GM23338 (cell line): Measurements from ENCODE around the gene SLC12A7. TPM values are rescaled to one million over a fixed set of nuclear protein-coding genes. Genes with fewer than 3 reads are reported as not detected.

Source experiments
- ATAC-seq: fragments of 200-7000 bp; cut with Tn5 transposase; 3 replicates; pipeline ENCODE4 v1.9.1; 2020
- DNase-seq: peaks from one replicate; pipeline ENCODE4 v3.0.0-alpha.2; 2015; ENCODE audit warnings: low spot score
- H2AFZ ChIP-seq: fragments of 200-600 bp; sonication (generic); 2 replicates; pipeline ENCODE4 v1.8.0; 2016; ENCODE audit warnings: antibody characterized with exemption, mild to moderate bottlenecking, moderate library complexity
- H3F3A ChIP-seq: fragments of 200-600 bp; sonication (generic); replicated peaks from 2 replicates; pipeline ENCODE4 v1.8.0; 2017; ENCODE audit warnings: antibody characterized with exemption, mixed run types, low read depth
- H3K27ac ChIP-seq: fragments of 200-600 bp; sonication (generic); 2 replicates; pipeline ENCODE4 v1.6.1; 2016; ENCODE audit warnings: low read depth
- H3K27me3 ChIP-seq: fragments of 200-600 bp; sonication (generic); 2 replicates; pipeline ENCODE4 v1.8.0; 2016; ENCODE audit warnings: mild to moderate bottlenecking, mixed run types, moderate library complexity; ENCODE audit not compliant: insufficient read depth
- H3K36me3 ChIP-seq: fragments of 200-600 bp; sonication (generic); 2 replicates; pipeline ENCODE4 v1.8.0; 2016; ENCODE audit warnings: mild to moderate bottlenecking; ENCODE audit not compliant: insufficient read depth
- H3K4me1 ChIP-seq: fragments of 200-600 bp; sonication (generic); 2 replicates; pipeline ENCODE4 v1.8.0; 2016; ENCODE audit warnings: mild to moderate bottlenecking, moderate library complexity; ENCODE audit not compliant: insufficient read depth
- H3K4me2 ChIP-seq: fragments of 200-600 bp; sonication (generic); 2 replicates; pipeline ENCODE4 v1.7.1; 2017; ENCODE audit warnings: mixed run types
- H3K4me3 ChIP-seq: fragments of 200-600 bp; sonication (generic); 2 replicates; pipeline ENCODE4 v1.6.1; 2016; ENCODE audit warnings: mixed run types
- H3K79me2 ChIP-seq: fragments of 200-600 bp; sonication (generic); replicated peaks from 2 replicates; pipeline ENCODE4 v1.8.0; 2017; ENCODE audit warnings: mild to moderate bottlenecking; ENCODE audit not compliant: insufficient read depth
- H3K9me2 ChIP-seq: fragments of 200-600 bp; sonication (generic); 2 replicates; pipeline ENCODE4 v1.8.0; 2017; ENCODE audit not compliant: insufficient read depth
- H4K20me1 ChIP-seq: fragments of 200-600 bp; sonication (generic); replicated peaks from 2 replicates; pipeline ENCODE4 v1.8.0; 2017; ENCODE audit warnings: mild to moderate bottlenecking; ENCODE audit not compliant: insufficient read depth
- H3K27ac Mint-ChIP-seq: 2 replicates; pipeline ENCODE4 v1.8.0; 2020; ENCODE audit warnings: inconsistent platforms, mild to moderate bottlenecking, moderate library complexity, mixed read lengths
- H3K27me3 Mint-ChIP-seq: 3 replicates; pipeline ENCODE4 v1.8.0; 2022; ENCODE audit warnings: low read depth, mild to moderate bottlenecking, moderate library complexity, mixed read lengths, inconsistent platforms; ENCODE audit not compliant: insufficient read depth, poor library complexity
- H3K36me3 Mint-ChIP-seq: 3 replicates; pipeline ENCODE4 v1.8.0; 2021; ENCODE audit warnings: low read depth, mild to moderate bottlenecking, inconsistent platforms, moderate library complexity, mixed read lengths
- H3K4me1 Mint-ChIP-seq: 3 replicates; pipeline ENCODE4 v1.8.0; 2020; ENCODE audit warnings: mild to moderate bottlenecking, inconsistent platforms, mixed read lengths
- H3K4me3 Mint-ChIP-seq: 3 replicates; pipeline ENCODE4 v1.8.0; 2021; ENCODE audit warnings: moderate library complexity, mild to moderate bottlenecking, inconsistent platforms, mixed read lengths
- H3K9me3 Mint-ChIP-seq: 3 replicates; pipeline ENCODE4 v1.8.0; 2020; ENCODE audit warnings: moderate library complexity, mild to moderate bottlenecking, inconsistent platforms, mixed read lengths
- EZH2 ChIP-seq: fragments of 200-600 bp; sonication (generic); IDR thresholded peaks from one replicate; pipeline ENCODE4 v1.8.0; 2017; ENCODE audit warnings: antibody characterized with exemption, mild to moderate bottlenecking, low read depth; ENCODE audit not compliant: unreplicated experiment
- EZH2phosphoT487 ChIP-seq: fragments of 200-600 bp; sonication (generic); IDR thresholded peaks from one replicate; pipeline ENCODE4 v1.8.1; 2018; ENCODE audit warnings: antibody characterized with exemption; ENCODE audit not compliant: unreplicated experiment
- NANOG ChIP-seq: IDR thresholded peaks from 2 replicates; pipeline ENCODE4 v1.6.1; 2016; ENCODE audit warnings: antibody characterized with exemption, borderline replicate concordance
- POLR2AphosphoS5 ChIP-seq: IDR thresholded peaks from 2 replicates; pipeline ENCODE4 v1.6.1; 2016; ENCODE audit warnings: antibody characterized with exemption, low read depth
- STAT1 ChIP-seq: IDR thresholded peaks from one replicate; pipeline ENCODE4 v1.6.1; 2016; ENCODE audit warnings: antibody characterized with exemption; ENCODE audit not compliant: unreplicated experiment
- ZNF331 ChIP-seq: fragments of 250-450 bp; sonication (Bioruptor Pico); IDR thresholded peaks from 2 replicates; pipeline ENCODE4 v1.5.0; 2020; ENCODE audit warnings: low read depth, mild to moderate bottlenecking, moderate library complexity
- polyA plus RNA-seq: library from polyadenylated mRNA; unstranded; fragments of >200 nt; fragmentation: Nextera tagmentation; extraction: Ambion mirVana; gene quantifications from 2 replicates; pipeline ENCODE4 v1.2.1, GENCODE V29; 2016
- total RNA-seq: library from RNA; depleted of rRNA; stranded (reverse); fragments of >200 nt; shearing (Covaris generic); gene quantifications from 2 replicates; pipeline ENCODE4 v1.2.3, GENCODE V29; 2014
- TF ChIP-seq, protein P1 (sequence below), 2 experiments: fragments of 200-600 bp in 1 of 2; sonication (generic) in 1 of 2; conservative IDR thresholded peaks; 2 replicates each; pipeline versions ENCODE4 v1.5.1 to v1.6.1; 2016 to 2017; ENCODE audit warnings: antibody characterized with exemption in 2 of 2, low read depth in 2 of 2, mild to moderate bottlenecking in 2 of 2, moderate library complexity in 1 of 2
- TF ChIP-seq, protein P2 (sequence below): IDR thresholded peaks from one replicate; pipeline ENCODE4 v1.6.1; 2018; ENCODE audit warnings: antibody characterized with exemption; ENCODE audit not compliant: unreplicated experiment

The SLC12A7 gene
- total and polyA plus RNA-seq, 2 experiments from 2014 or later: 7.4 to 32.2 TPM

DNA sequence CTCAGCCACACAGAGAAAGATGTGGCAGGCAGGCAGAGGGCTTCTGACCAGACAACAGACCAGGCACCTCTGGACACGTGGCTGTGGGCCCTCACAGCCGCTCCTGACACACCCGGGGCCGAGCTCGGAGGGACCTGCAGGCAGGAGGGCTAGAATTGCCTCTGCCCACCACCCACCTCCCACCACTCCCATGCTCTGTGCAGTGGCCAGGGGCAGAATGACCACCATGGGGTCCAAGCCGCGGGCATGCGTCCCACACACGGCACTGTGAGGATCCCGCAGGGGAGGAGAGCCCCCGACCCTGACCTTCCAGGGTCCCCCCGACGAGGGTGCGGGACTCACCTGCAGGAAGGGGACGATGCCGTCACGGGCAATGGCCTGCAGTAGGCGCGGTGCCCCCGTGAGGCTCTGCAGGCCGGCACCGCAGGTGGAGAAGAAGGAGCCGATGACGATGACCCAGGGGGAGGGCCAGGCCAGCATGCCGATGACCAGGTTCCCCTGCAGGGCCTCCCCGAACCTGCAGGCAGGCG is 34.3 kb downstream of the SLC12A7 start:
- H3K27ac ChIP-seq: no peak overlapping the region
- ATAC-seq (no peak), DNase-seq (no peak)
- Mint-ChIP-seq H3K4me3 (no peak overlapping the region), H3K36me3 (peaks cover 12% of the 10 kb centered on the region; the same call in 2 of the 3 replicates), H3K27ac (no peak overlapping the region), H3K9me3 (no peaks in the 10 kb centered on the region), H3K27me3 (peaks cover 8% of the 10 kb centered on the region), H3K4me1 (no peaks in the 10 kb centered on the region; the same call in 2 of the 3 replicates)
- no peaks in the 10 kb centered on the region for H3K79me2 ChIP-seq
- H3K27me3 ChIP-seq: no peaks in the 10 kb centered on the region
- H4K20me1 ChIP-seq: 0 out of 2 replicates have a peak, but pooled peaks cover 2% of the 10 kb centered on the region
- no peaks in the 10 kb centered on the region for H3K9me2 ChIP-seq
- H2AFZ ChIP-seq: no peak overlapping the region
- H3K4me2 ChIP-seq: no peak overlapping the region
- no peaks in the 10 kb centered on the region for H3K4me1 ChIP-seq
- no peaks in the 10 kb centered on the region for H3F3A ChIP-seq
- TF ChIP-seq EZH2: no peak
- H3K4me3 ChIP-seq: no peak overlapping the region
- H3K36me3 ChIP-seq: no peaks in the 10 kb centered on the region

DNA sequence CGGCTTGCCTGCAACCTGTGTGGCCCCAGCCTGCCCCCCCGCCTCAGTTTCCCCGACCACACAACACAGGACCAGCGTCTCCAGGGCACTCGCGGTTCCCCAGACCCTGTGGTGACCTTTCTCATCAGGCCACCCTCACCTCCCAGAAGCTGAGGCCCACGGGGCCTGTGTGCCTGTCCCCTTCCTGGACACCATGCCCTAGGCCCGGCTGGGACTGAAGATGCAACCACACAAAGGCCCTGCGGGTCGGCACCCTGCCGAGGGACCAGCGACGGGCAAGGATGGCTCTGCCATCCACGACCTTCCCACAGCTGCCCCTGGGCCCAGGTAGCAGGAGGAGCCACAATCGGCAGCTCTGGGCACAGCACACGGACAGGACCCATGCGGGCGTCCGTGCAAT is 34.8 kb downstream of the SLC12A7 start:
- Histone ChIP-seq H2AFZ (no peak overlapping the region), H3F3A (no peaks in the 10 kb centered on the region), H3K27ac (no peak overlapping the region), H3K9me2 (no peaks in the 10 kb centered on the region), H3K4me3 (no peak overlapping the region), H4K20me1 (0 out of 2 replicates have a peak, but pooled peaks cover 2% of the 10 kb centered on the region), H3K4me1 (no peaks in the 10 kb centered on the region), H3K27me3 (no peaks in the 10 kb centered on the region), H3K79me2 (no peaks in the 10 kb centered on the region), H3K4me2 (no peak overlapping the region), H3K36me3 (no peaks in the 10 kb centered on the region)
- TF ChIP-seq NANOG (no peak), POLR2AphosphoS5 (no peak), ZNF331 (CRISPR knock-in tag) (no peak), STAT1 (no peak), EZH2 (no peak)
- ATAC-seq (no peak), DNase-seq (no peak)
- Mint-ChIP-seq H3K36me3 (peaks cover 12% of the 10 kb centered on the region; the same call in 2 of the 3 replicates), H3K27me3 (peaks cover 8% of the 10 kb centered on the region), H3K9me3 (no peaks in the 10 kb centered on the region), H3K4me1 (no peaks in the 10 kb centered on the region; the same call in 2 of the 3 replicates), H3K27ac (no peak overlapping the region), H3K4me3 (no peak overlapping the region)

DNA sequence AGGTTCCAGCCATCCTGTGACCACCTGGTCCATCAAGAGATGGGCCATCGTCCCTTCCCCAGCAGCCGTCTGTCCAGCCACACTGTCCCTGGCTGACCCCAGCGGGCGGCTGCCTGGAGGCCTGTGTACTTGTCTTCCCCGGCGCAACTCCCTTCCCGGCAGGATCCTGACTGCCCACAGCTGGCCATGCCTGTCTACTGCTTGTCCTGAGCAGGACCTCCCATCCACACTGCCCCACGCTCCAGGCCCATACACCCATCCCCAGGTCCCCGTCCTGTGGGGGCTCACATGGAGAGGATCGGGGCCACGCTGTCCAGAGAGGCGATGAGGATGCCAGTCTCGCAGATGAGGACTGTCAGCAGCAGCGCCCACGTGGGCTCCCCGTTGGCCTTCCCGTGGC is 35.5 kb downstream of the SLC12A7 start:
- Histone ChIP-seq H3K9me2 (no peaks in the 10 kb centered on the region), H4K20me1 (0 out of 2 replicates have a peak, but pooled peaks cover 2% of the 10 kb centered on the region), H2AFZ (no peak overlapping the region), H3K79me2 (no peaks in the 10 kb centered on the region), H3K36me3 (no peaks in the 10 kb centered on the region), H3K4me1 (no peaks in the 10 kb centered on the region), H3K27ac (no peak overlapping the region), H3K4me2 (no peak overlapping the region), H3F3A (no peaks in the 10 kb centered on the region), H3K4me3 (no peak overlapping the region), H3K27me3 (no peaks in the 10 kb centered on the region)
- H3K9me3 Mint-ChIP-seq: no peaks in the 10 kb centered on the region
- H3K36me3 Mint-ChIP-seq: peaks cover 12% of the 10 kb centered on the region; the same call in 2 of the 3 replicates
- no peaks in the 10 kb centered on the region; the same call in 2 of the 3 replicates for H3K4me1 Mint-ChIP-seq
- TF ChIP-seq EZH2phosphoT487: no peak
- TF ChIP-seq, protein P1, sequence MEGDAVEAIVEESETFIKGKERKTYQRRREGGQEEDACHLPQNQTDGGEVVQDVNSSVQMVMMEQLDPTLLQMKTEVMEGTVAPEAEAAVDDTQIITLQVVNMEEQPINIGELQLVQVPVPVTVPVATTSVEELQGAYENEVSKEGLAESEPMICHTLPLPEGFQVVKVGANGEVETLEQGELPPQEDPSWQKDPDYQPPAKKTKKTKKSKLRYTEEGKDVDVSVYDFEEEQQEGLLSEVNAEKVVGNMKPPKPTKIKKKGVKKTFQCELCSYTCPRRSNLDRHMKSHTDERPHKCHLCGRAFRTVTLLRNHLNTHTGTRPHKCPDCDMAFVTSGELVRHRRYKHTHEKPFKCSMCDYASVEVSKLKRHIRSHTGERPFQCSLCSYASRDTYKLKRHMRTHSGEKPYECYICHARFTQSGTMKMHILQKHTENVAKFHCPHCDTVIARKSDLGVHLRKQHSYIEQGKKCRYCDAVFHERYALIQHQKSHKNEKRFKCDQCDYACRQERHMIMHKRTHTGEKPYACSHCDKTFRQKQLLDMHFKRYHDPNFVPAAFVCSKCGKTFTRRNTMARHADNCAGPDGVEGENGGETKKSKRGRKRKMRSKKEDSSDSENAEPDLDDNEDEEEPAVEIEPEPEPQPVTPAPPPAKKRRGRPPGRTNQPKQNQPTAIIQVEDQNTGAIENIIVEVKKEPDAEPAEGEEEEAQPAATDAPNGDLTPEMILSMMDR (conservative IDR thresholded peaks at IDR 0.05; ENCODE audit: low read depth in 2 of 2): no peak
- TF ChIP-seq, protein P2, sequence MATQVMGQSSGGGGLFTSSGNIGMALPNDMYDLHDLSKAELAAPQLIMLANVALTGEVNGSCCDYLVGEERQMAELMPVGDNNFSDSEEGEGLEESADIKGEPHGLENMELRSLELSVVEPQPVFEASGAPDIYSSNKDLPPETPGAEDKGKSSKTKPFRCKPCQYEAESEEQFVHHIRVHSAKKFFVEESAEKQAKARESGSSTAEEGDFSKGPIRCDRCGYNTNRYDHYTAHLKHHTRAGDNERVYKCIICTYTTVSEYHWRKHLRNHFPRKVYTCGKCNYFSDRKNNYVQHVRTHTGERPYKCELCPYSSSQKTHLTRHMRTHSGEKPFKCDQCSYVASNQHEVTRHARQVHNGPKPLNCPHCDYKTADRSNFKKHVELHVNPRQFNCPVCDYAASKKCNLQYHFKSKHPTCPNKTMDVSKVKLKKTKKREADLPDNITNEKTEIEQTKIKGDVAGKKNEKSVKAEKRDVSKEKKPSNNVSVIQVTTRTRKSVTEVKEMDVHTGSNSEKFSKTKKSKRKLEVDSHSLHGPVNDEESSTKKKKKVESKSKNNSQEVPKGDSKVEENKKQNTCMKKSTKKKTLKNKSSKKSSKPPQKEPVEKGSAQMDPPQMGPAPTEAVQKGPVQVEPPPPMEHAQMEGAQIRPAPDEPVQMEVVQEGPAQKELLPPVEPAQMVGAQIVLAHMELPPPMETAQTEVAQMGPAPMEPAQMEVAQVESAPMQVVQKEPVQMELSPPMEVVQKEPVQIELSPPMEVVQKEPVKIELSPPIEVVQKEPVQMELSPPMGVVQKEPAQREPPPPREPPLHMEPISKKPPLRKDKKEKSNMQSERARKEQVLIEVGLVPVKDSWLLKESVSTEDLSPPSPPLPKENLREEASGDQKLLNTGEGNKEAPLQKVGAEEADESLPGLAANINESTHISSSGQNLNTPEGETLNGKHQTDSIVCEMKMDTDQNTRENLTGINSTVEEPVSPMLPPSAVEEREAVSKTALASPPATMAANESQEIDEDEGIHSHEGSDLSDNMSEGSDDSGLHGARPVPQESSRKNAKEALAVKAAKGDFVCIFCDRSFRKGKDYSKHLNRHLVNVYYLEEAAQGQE: no peak
- DNase-seq: no peak
- no peak for ATAC-seq
- H3K27me3 Mint-ChIP-seq: peaks cover 8% of the 10 kb centered on the region
- no peak overlapping the region for H3K4me3 Mint-ChIP-seq
- H3K27ac Mint-ChIP-seq: no peak overlapping the region
